Hepatic stellate cell (primary cell): ENCODE measurements around the gene EDAR.

Experiments
- DNase-seq: peaks from one replicate; pipeline ENCODE4 v3.0.0; 2011; ENCODE audit warnings: low spot score

The EDAR gene

DNA sequence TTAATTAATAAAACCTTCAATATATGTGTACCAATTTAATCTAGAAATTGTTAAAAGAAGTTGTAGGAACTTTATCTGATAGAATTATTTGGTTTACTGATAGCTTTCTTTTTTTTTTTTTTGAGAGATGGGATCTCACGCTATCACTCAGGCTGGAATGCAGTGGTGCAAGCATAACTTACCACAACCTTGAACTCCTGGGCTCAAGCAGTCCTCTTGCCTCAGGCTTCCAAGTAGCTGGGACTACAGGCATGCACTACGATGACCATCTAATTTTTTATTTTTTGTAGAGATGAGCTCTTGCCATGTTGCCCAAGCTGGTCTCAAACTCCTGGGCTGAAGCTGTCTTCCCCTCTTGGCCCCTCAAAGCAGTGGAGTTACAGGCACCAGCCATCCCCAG is 135.6 kb downstream of the EDAR start:
- DNase-seq, result no peak

DNA sequence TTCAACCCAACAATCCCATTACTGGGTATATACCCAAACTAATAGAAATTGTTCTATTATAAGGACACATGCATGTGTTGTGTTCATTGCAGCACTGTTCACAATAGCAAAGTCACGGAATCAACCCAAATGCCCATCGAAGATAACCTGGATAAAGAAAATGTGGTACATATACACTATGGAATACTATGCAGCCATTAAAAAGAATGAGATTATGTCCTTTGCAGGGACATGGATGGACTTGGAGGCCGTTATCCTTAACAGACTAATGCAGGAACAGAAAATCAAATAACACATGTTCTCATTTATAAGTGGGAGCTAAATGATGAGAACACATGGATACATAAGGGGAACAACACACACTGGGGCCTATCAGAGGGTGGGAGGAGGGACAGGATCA is 136.6 kb downstream of the EDAR start:
- no peak for DNase-seq

DNA sequence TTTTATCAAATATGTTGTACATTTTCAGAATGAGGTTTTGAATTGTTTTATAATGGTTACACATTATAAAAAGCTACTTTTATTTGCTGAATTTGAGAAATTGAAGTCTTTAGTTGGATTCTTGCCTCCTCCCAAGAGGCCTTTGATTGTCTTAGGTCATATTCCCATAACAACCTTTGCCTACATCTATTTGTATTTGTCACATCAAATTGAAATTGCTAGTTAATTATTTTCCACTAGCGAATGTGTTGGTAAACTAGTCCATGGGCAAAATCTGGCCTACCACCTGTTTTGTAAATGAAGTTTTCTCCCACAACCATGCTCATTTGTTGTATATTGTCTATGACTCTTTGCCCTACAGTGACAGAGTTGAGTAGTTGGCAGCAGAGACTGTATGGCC is 142.0 kb downstream of the EDAR start:
- DNase-seq, result no peak

DNA sequence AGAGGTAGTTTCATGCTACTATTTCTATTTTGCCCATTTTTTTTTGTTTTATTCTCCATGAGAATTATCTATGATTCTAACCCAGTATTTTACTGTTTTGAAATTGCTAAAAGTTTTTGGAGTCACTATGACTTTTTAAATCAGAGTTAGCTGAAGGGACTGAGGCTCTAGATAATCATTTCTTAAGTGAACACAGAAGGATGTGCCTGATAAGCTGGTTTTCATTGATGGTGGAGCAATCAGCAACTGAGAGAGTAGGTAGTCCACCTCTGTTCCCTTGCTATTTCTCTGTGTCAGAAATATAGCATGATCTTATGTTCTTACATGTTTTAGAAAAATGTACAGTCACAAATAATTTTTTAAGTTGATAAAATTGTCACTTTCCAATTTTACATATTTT is 143.1 kb downstream of the EDAR start:
- DNase-seq, result no peak
